ENCODE measurements around the gene ZNF277. TPM values are rescaled to one million over a fixed set of nuclear protein-coding genes. Genes with fewer than 3 reads are reported as not detected.

Gene ZNF277
- total RNA-seq, 1 donor from 2014 or later: 58.2 TPM

- H3K36me3 ChIP-seq (ENCODE audit: control insufficient read depth, insufficient read depth, low read length): no peaks in the 10 kb centered on the region
- DNase-seq (ENCODE audit: low read depth) (no peak), FAIRE-seq (no peak)
- TF ChIP-seq CTCF (IDR thresholded peaks at IDR 0.05; ENCODE audit: insufficient read depth, low read length, severe bottlenecking): no peak
- H3K27me3 ChIP-seq (ENCODE audit: control insufficient read depth, insufficient read depth, low read length): no peaks in the 10 kb centered on the region
- no peak overlapping the region for H3K4me3 ChIP-seq (ENCODE audit: low read depth, low read length)
These were observed 72.5 kb downstream of the ZNF277 start for GRCh38 chr7:112279042-112279441.

GRCh38 chr7:112280267-112280666 lies 73.8 kb downstream of the ZNF277 start:
- Histone ChIP-seq H3K36me3 (ENCODE audit: control insufficient read depth, insufficient read depth, low read length) (no peaks in the 10 kb centered on the region), H3K4me3 (ENCODE audit: low read depth, low read length) (no peak overlapping the region), H3K27me3 (ENCODE audit: control insufficient read depth, insufficient read depth, low read length) (no peaks in the 10 kb centered on the region)
- DNase-seq (ENCODE audit: low read depth): no peak
- no peak for FAIRE-seq
- TF ChIP-seq CTCF (IDR thresholded peaks at IDR 0.05; ENCODE audit: insufficient read depth, low read length, severe bottlenecking): no peak

- no peak for TF ChIP-seq CTCF (IDR thresholded peaks at IDR 0.05; ENCODE audit: insufficient read depth, low read length, severe bottlenecking)
- no peaks in the 10 kb centered on the region for H3K27me3 ChIP-seq (ENCODE audit: control insufficient read depth, insufficient read depth, low read length)
- FAIRE-seq (no peak), DNase-seq (ENCODE audit: low read depth) (no peak)
- H3K4me3 ChIP-seq (ENCODE audit: low read depth, low read length): no peak overlapping the region
- H3K36me3 ChIP-seq (ENCODE audit: control insufficient read depth, insufficient read depth, low read length): no peaks in the 10 kb centered on the region
These were observed 76.1 kb downstream of the ZNF277 start for GRCh38 chr7:112282476-112283188.

- Histone ChIP-seq H3K27me3 (ENCODE audit: control insufficient read depth, insufficient read depth, low read length) (no peaks in the 10 kb centered on the region), H3K36me3 (ENCODE audit: control insufficient read depth, insufficient read depth, low read length) (no peaks in the 10 kb centered on the region), H3K4me3 (ENCODE audit: low read depth, low read length) (no peak overlapping the region)
- FAIRE-seq: no peak
- DNase-seq (ENCODE audit: low read depth): no peak
- no peak for TF ChIP-seq CTCF (IDR thresholded peaks at IDR 0.05; ENCODE audit: insufficient read depth, low read length, severe bottlenecking)
These were observed 77.0 kb downstream of the ZNF277 start for GRCh38 chr7:112283382-112283910.

GRCh38 chr7:112286250-112287086 lies 80.0 kb downstream of the ZNF277 start:
- H3K4me3 ChIP-seq (ENCODE audit: low read depth, low read length): no peak overlapping the region
- no peak for TF ChIP-seq CTCF (IDR thresholded peaks at IDR 0.05; ENCODE audit: insufficient read depth, low read length, severe bottlenecking)
- FAIRE-seq (no peak), DNase-seq (ENCODE audit: low read depth) (no peak)
- H3K36me3 ChIP-seq (ENCODE audit: control insufficient read depth, insufficient read depth, low read length): no peaks in the 10 kb centered on the region
- H3K27me3 ChIP-seq (ENCODE audit: control insufficient read depth, insufficient read depth, low read length): no peaks in the 10 kb centered on the region
